ENCODE data around the gene MYOD1.

Gene MYOD1

GRCh38 chr11:17719028-17719937, at the start of gene MYOD1:
TSS of gene MYOD1 (plus strand) at chr11:17719571. CDS start at chr11:17719783, 212 bp downstream.
- no peak for DNase-seq (ENCODE audit: low read depth, low spot score)

- no peak for DNase-seq (ENCODE audit: low read depth, low spot score)
Observed at GRCh38 chr11:17672469-17672868, 46.9 kb upstream of the MYOD1 start.

GRCh38 chr11:17673951-17674350, 45.4 kb upstream of the MYOD1 start:
- DNase-seq (ENCODE audit: low read depth, low spot score): no peak

- no peak for DNase-seq (ENCODE audit: low read depth, low spot score)
Observed at GRCh38 chr11:17682848-17683247, 36.5 kb upstream of the MYOD1 start.

GRCh38 chr11:17683377-17684161, 35.8 kb upstream of the MYOD1 start:
- DNase-seq (ENCODE audit: low read depth, low spot score): no peak

GRCh38 chr11:17684550-17684949, 34.8 kb upstream of the MYOD1 start:
- DNase-seq (ENCODE audit: low read depth, low spot score): no peak

GRCh38 chr11:17686231-17686980, 33.0 kb upstream of the MYOD1 start:
- no peak for DNase-seq (ENCODE audit: low read depth, low spot score)

- no peak for DNase-seq (ENCODE audit: low read depth, low spot score)
Observed at GRCh38 chr11:17687946-17688670, 31.3 kb upstream of the MYOD1 start.

- no peak for DNase-seq (ENCODE audit: low read depth, low spot score)
Observed at GRCh38 chr11:17691550-17691949, 27.8 kb upstream of the MYOD1 start.

GRCh38 chr11:17691976-17692375, 27.4 kb upstream of the MYOD1 start:
- DNase-seq (ENCODE audit: low read depth, low spot score): no peak

GRCh38 chr11:17692931-17693330, 26.4 kb upstream of the MYOD1 start:
- DNase-seq (ENCODE audit: low read depth, low spot score): no peak

GRCh38 chr11:17693531-17693930, 25.8 kb upstream of the MYOD1 start:
- DNase-seq (ENCODE audit: low read depth, low spot score): no peak

GRCh38 chr11:17694494-17695110, 24.8 kb upstream of the MYOD1 start:
- no peak for DNase-seq (ENCODE audit: low read depth, low spot score)

GRCh38 chr11:17695454-17696441, 23.6 kb upstream of the MYOD1 start:
- no peak for DNase-seq (ENCODE audit: low read depth, low spot score)

- DNase-seq (ENCODE audit: low read depth, low spot score): no peak
Observed at GRCh38 chr11:17696741-17697140, 22.6 kb upstream of the MYOD1 start.

- no peak for DNase-seq (ENCODE audit: low read depth, low spot score)
Observed at GRCh38 chr11:17697175-17697949, 22.0 kb upstream of the MYOD1 start.

GRCh38 chr11:17699147-17700114, 19.9 kb upstream of the MYOD1 start:
- DNase-seq (ENCODE audit: low read depth, low spot score): no peak

GRCh38 chr11:17700991-17701390, 18.4 kb upstream of the MYOD1 start:
- no peak for DNase-seq (ENCODE audit: low read depth, low spot score)
